IPS-20b (cell line): ENCODE results near the gene SNX5.

Experiments used
- H3K27ac ChIP-seq: one replicate; pipeline ENCODE4 v1.5.1; 2013; ENCODE audit warnings: low read length
- H3K27me3 ChIP-seq: 2 replicates; pipeline ENCODE4 v1.6.1; 2013; ENCODE audit warnings: mild to moderate bottlenecking, low read length, inconsistent platforms; ENCODE audit not compliant: insufficient read depth
- H3K36me3 ChIP-seq: 2 replicates; pipeline ENCODE4 v1.6.1; 2013; ENCODE audit warnings: low read depth, mild to moderate bottlenecking, inconsistent platforms, low read length, moderate library complexity; ENCODE audit not compliant: insufficient read depth
- H3K4me1 ChIP-seq: 2 replicates; pipeline ENCODE4 v1.6.1; 2013; ENCODE audit warnings: mild to moderate bottlenecking, control low read depth, inconsistent platforms, low read length, moderate library complexity; ENCODE audit not compliant: insufficient read depth
- H3K4me3 ChIP-seq: 2 replicates; pipeline ENCODE4 v1.5.1; 2013; ENCODE audit warnings: mild to moderate bottlenecking, low read length, inconsistent platforms
- H3K9ac ChIP-seq: 2 replicates; pipeline ENCODE4 v1.6.1; 2013; ENCODE audit warnings: low read depth, mild to moderate bottlenecking, inconsistent platforms, low read length, moderate library complexity
- H3K9me3 ChIP-seq: 2 replicates; pipeline ENCODE4 v1.6.1; 2013; ENCODE audit warnings: mild to moderate bottlenecking, low read depth, low read length, inconsistent platforms; ENCODE audit not compliant: insufficient read depth

Gene SNX5

DNA sequence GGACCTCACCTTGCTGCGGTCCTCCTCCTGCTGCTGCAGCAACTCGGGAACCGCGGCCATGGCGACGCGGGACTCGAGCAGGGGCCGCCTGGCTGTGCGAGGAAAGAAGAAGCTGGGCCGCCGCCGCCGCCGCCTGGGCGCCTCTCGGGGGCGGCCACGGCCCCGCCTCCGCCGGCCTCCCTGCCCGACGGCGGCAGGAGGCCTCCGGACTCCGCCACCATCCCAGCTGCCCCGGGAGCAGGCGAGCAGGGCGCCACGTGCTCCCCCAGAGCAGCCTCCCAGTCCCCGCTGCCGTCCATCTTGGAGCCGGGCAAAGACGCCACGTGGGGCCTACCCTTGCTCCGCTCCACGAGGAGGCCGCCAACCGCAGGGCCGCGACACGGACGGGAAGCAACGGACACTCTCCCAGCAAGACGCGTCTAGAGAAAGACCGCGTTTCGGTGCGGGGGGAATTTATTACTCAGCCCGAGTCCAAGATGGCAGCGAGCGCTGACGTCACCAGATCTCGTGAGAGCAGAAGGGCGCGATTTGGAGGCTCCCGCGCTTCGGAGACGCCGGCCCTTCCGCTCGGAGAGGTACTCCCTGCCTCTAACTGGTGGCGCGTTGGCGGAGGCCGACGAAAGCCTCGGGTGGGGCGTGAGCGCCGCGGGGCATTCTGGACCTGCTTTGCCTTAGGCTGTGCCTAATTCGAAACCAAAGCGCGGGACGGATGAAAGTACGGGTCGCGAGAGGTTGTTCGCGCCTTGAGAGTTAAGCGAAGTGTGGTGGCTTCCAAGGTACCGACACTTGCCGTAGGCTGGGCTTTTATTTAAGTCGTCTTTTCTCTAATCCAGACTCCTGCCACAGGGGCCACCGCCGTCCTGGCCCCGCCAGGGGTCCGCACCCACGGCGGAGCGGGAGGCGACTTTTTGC lies at the start of gene SNX5, which contains the start of gene MGME1:
SNX5 (minus strand) TSS at position 429 of the 912 bp plus-strand sequence; CDS start at position 60, 369 bp downstream.
MGME1 (plus strand) TSS at position 653 of the 912 bp plus-strand sequence. CDS start 842 bp downstream, outside the sequence.
- Histone ChIP-seq H3K9me3 (no peaks in the 10 kb centered on the region), H3K27me3 (no peaks in the 10 kb centered on the region), H3K27ac (peak within 1 kb of the TSS; percentile 94), H3K9ac (peak within 1 kb of the TSS; percentile 99), H3K36me3 (peaks cover 64% of the 10 kb centered on the region), H3K4me1 (peaks cover 24% of the 10 kb centered on the region), H3K4me3 (peak within 1 kb of the TSS; percentile 96)

DNA sequence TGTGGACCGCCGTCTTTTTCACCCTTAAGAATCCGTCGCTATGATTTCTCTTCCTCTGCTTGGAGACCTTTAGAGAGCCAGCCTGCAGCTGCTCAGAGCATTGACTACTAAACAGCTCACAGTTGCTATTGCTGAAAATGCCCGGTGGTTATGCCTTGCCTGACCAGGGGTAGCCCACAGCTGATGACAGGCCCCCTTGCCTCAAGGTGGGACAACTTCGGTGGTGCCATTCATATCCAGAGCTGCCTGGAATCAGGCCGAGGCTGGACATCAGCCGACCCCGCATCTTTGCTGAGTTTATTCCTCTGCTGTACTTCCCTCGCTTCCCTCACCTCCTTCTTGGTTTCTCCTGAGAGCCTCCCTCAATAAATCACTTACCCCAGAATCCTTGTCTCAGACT lies 49.5 kb upstream of the SNX5 start:
- H3K27ac ChIP-seq, result no peak overlapping the region
- H3K4me1 ChIP-seq, result no peaks in the 10 kb centered on the region
- H3K9me3 ChIP-seq, result no peaks in the 10 kb centered on the region; the same call in 1 of the 2 replicates
- H3K9ac ChIP-seq, result no peak overlapping the region
- no peaks in the 10 kb centered on the region for H3K27me3 ChIP-seq
- H3K36me3 ChIP-seq, result peaks cover 12% of the 10 kb centered on the region
- H3K4me3 ChIP-seq, result no peak overlapping the region

DNA sequence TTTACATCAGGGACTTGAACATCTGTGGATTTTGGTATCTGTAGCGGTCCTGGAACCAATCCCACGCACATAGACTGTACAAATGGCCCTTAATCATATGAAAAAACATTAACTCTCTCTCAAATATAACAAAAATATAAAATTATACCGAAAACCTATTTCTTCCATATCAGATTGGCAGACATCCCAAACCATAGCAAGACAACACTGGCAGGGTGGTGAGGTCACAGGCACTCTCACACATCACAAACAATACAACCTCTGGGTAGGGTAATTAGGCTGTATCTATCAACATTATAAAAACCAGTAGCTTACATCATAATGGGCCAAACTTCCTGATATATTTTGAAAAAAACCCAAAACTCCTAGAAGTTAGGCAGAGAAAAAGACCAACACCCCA lies 48.2 kb upstream of the SNX5 start:
- Histone ChIP-seq H3K27ac (no peak overlapping the region), H3K4me1 (no peaks in the 10 kb centered on the region), H3K4me3 (no peak overlapping the region), H3K9me3 (no peaks in the 10 kb centered on the region), H3K36me3 (no peaks in the 10 kb centered on the region), H3K27me3 (no peaks in the 10 kb centered on the region), H3K9ac (no peak overlapping the region)

DNA sequence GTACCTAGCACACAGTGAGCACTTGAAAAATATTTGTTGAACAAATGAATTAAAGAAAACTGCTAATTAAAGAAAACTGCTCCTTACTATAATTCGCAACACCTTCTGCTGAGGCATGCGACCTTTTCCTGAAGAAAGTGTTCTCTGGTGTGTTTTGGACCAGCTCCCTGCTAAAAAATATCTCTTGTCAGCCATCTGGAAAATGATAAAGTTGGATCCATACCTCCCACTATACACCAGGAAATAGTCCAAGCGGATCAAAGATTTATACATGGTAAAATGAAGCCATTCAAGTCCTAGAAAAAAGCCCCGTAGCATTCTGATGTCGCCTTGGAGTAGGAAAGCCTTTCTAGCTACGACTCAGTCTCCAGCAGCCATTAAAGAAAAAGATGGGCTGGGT lies 45.8 kb upstream of the SNX5 start:
- H3K9me3 ChIP-seq, result no peaks in the 10 kb centered on the region
- no peaks in the 10 kb centered on the region for H3K27me3 ChIP-seq
- no peak overlapping the region for H3K4me3 ChIP-seq
- H3K4me1 ChIP-seq, result no peaks in the 10 kb centered on the region
- no peak overlapping the region for H3K27ac ChIP-seq
- H3K36me3 ChIP-seq, result no peaks in the 10 kb centered on the region
- H3K9ac ChIP-seq, result no peak overlapping the region

DNA sequence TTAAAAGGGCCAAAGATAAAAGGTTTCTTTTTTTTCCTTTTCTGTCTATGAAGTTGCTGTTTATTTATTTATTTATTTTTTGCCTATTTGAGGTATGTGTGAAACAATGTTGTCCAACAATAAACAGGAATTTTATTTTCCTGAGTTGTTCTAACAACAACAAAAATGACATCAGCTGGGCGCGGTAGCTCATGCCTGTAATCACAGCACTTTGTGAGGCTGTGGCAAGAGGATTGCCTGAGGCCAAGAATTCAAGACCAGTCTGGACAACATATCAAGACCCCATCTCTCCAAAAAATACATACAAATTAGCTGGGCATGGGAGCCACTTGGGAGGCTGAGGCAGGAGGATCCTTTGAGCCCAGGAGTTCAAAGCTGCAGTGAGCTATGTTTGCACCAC lies 44.3 kb upstream of the SNX5 start:
- Histone ChIP-seq H3K36me3 (no peaks in the 10 kb centered on the region), H3K9me3 (no peaks in the 10 kb centered on the region), H3K4me1 (no peaks in the 10 kb centered on the region), H3K9ac (no peak overlapping the region), H3K4me3 (no peak overlapping the region), H3K27me3 (no peaks in the 10 kb centered on the region), H3K27ac (no peak overlapping the region)

DNA sequence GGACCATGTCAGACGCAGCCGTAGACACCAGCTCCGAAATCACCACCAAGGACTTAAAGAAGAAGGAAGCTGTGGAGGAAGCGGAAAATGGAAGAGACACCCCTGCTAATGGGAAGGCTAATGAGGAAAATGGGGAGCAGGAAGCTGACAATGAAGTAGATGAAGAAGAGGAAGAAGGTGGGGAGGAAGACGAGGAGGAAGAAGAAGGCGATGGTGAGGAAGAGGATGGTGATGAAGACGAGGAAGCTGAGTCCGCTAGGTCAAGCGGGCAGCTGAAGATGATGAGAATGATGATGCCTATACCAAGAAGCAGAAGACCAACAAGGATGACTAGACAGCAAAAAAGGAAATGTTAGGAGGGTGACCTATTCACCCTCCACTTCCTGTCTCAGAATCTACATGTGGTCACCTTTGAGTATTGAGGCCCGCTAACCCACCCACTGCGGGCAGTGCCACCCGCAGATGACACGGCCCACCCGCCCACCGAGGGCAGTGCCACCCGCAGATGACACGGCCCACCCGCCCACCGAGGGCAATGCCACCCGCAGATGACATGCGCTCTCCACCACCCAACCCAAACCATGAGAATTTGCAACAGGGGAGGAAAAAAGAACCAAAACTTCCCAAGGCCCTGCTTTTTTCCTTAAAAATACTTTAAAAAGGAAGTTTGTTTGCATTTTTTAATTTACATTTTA lies 43.5 kb upstream of the SNX5 start:
- Histone ChIP-seq H3K4me1 (no peaks in the 10 kb centered on the region), H3K4me3 (no peak overlapping the region), H3K9me3 (no peaks in the 10 kb centered on the region), H3K27ac (no peak overlapping the region), H3K36me3 (no peaks in the 10 kb centered on the region), H3K9ac (no peak overlapping the region), H3K27me3 (no peaks in the 10 kb centered on the region)

GRCh38 chr20:18011482-18011881 lies 42.9 kb upstream of the SNX5 start:
- no peaks in the 10 kb centered on the region for H3K9me3 ChIP-seq
- H3K36me3 ChIP-seq, result no peaks in the 10 kb centered on the region
- no peaks in the 10 kb centered on the region for H3K27me3 ChIP-seq

DNA sequence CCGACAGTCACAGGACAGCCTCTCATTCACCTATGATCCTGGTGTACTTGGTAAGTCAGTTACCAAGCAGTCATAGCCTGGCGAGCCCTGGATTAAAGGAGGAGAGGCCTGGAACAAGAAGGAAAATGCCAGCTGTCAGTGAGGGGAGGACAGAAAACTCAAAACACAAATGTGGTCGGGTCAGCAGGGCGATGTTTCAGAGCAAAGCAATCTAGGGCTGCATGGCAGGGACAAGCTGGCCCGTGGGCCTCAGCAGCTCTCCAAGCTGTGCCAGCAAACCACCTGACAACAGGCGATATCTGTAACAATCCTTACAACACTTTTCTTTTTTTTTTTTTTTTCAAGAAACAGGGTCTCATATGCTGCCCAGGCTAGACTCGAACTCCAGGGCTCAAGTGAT lies 40.5 kb upstream of the SNX5 start:
- Histone ChIP-seq H3K9ac (no peak overlapping the region), H3K27ac (no peak overlapping the region), H3K27me3 (no peaks in the 10 kb centered on the region), H3K9me3 (no peaks in the 10 kb centered on the region), H3K4me1 (peaks cover 13% of the 10 kb centered on the region; the same call in 1 of the 2 replicates), H3K36me3 (no peaks in the 10 kb centered on the region), H3K4me3 (no peak overlapping the region)

More at GRCh38 chr20:18011482-18011881, 42.9 kb upstream of the SNX5 start:
- H3K4me1 ChIP-seq, result no peaks in the 10 kb centered on the region
- no peak overlapping the region for H3K9ac ChIP-seq
- H3K4me3 ChIP-seq, result no peak overlapping the region
- no peak overlapping the region for H3K27ac ChIP-seq

DNA sequence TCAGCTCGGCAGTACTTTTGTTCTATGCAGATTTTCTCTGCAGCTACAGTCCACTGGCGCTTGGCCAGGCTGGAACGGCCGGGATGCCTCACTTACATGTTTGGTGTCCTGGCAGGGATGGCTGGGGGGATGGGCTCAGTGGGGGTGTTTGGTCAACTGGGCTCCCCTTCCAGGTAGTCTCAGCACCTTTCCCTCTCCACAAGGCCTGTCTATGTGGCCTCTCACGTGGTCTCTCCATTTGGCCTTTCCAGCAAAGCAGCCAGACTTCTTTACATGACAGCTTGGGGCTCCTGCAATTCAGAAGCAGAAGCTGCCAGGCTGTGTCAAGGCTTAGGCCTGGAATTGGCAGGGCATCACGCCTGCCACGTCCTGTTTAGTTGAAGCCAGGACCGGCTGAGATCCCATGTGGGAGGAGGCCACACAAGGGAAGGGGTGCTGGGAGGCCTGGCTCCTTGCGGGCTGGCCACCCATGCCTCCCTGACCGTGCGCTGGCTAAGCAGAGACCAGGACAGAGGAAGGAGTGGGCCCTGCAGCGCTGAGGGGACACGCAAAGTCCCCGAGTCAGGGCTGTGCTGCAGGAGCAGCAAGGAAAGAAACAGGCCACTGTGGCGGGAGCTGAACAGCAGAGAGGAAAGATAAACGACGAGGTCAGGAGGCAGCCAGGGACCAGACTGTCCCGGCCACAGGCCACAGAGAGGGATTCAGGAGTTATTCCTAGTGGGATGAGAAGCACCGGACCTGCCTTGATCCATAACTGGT lies 39.1 kb upstream of the SNX5 start:
- H3K27ac ChIP-seq, result no peak overlapping the region

DNA sequence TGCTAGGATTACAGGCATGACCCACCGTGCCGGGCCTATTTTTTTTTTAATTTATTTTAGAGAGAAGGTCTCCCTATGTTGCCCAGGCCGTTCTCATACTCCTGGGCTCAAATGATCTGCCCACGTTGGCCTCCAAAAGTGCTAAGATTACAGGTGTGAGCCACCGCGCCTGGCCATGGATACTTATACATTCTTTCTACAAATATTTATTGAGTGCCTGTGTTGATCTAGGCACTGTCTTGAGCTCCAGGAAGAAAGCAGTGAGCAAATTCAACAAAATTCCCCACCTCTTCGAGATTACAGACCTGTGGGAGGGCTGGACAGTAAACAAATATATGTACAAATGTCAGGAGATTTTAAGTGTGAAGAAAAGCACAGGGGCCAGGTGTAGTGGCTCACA lies 38.1 kb upstream of the SNX5 start:
- Histone ChIP-seq H3K27ac (no peak overlapping the region), H3K9ac (no peak overlapping the region), H3K4me3 (no peak overlapping the region), H3K9me3 (no peaks in the 10 kb centered on the region), H3K27me3 (no peaks in the 10 kb centered on the region), H3K36me3 (no peaks in the 10 kb centered on the region), H3K4me1 (peaks cover 13% of the 10 kb centered on the region; the same call in 1 of the 2 replicates)

More for the DNA sequence above, 39.1 kb upstream of the SNX5 start:
- peaks cover 13% of the 10 kb centered on the region; the same call in 1 of the 2 replicates for H3K4me1 ChIP-seq
- no peaks in the 10 kb centered on the region for H3K9me3 ChIP-seq
- H3K9ac ChIP-seq, result no peak overlapping the region
- no peaks in the 10 kb centered on the region for H3K36me3 ChIP-seq
- H3K27me3 ChIP-seq, result no peaks in the 10 kb centered on the region
- H3K4me3 ChIP-seq, result no peak overlapping the region

DNA sequence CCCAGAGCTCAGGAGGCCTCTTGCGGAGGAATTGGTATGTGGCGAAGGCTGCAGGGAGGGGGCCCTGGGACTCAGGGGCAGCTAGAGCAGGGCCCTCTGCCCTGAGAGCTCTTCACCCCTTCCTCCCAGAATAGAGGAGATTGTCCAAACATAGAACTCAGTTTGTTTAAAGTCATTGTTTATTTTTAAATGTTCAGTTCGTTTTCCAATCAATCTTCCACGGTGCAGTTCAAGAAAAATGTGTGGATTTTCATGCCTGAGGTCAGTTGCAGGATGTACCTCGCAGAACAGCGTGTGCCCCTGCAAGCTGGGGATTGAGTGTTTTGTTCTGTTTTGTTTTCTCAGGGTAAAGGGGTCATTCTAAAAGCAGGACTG lies 37.4 kb upstream of the SNX5 start:
- H3K4me1 ChIP-seq, result peaks cover 13% of the 10 kb centered on the region; the same call in 1 of the 2 replicates
- no peaks in the 10 kb centered on the region for H3K9me3 ChIP-seq
- H3K27ac ChIP-seq, result no peak overlapping the region
- no peak overlapping the region for H3K4me3 ChIP-seq
- no peaks in the 10 kb centered on the region for H3K36me3 ChIP-seq
- no peaks in the 10 kb centered on the region for H3K27me3 ChIP-seq
- H3K9ac ChIP-seq, result no peak overlapping the region
